Cardiac fibroblast (primary cell): ENCODE results near the gene FAAP100.

ENCODE experiments used
- DNase-seq, 2 donors: peaks; one replicate each; pipeline versions ENCODE4 v3.0.0 to v3.0.0-alpha.2; 2010; ENCODE audit warnings: low read depth in 2 of 2
- H3K4me3 ChIP-seq, 2 donors: replicated peaks in 1 of 2; 1 replicate in 1 of 2; 2 replicates in 1 of 2; pipeline ENCODE4 v1.5.1; 2011; ENCODE audit warnings: low read depth in 2 of 2, low read length in 2 of 2, mild to moderate bottlenecking in 2 of 2, moderate library complexity in 1 of 2
- TF ChIP-seq, protein P1 (sequence below): IDR thresholded peaks from one replicate; pipeline ENCODE4 v1.5.1; 2011; ENCODE audit warnings: low read depth, mild to moderate bottlenecking, low read length, inconsistent platforms

Gene FAAP100

GRCh38 chr17:81550285-81550684, 1.9 kb downstream of the FAAP100 start:
- TF ChIP-seq, protein P1, sequence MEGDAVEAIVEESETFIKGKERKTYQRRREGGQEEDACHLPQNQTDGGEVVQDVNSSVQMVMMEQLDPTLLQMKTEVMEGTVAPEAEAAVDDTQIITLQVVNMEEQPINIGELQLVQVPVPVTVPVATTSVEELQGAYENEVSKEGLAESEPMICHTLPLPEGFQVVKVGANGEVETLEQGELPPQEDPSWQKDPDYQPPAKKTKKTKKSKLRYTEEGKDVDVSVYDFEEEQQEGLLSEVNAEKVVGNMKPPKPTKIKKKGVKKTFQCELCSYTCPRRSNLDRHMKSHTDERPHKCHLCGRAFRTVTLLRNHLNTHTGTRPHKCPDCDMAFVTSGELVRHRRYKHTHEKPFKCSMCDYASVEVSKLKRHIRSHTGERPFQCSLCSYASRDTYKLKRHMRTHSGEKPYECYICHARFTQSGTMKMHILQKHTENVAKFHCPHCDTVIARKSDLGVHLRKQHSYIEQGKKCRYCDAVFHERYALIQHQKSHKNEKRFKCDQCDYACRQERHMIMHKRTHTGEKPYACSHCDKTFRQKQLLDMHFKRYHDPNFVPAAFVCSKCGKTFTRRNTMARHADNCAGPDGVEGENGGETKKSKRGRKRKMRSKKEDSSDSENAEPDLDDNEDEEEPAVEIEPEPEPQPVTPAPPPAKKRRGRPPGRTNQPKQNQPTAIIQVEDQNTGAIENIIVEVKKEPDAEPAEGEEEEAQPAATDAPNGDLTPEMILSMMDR, result no peak
- no peak for DNase-seq
- H3K4me3 ChIP-seq, result no peak overlapping the region

- DNase-seq, result no peak
- TF ChIP-seq, protein P1, result no peak
- no peak overlapping the region for H3K4me3 ChIP-seq
These were observed 2.3 kb downstream of the FAAP100 start for GRCh38 chr17:81549826-81550225.

DNA sequence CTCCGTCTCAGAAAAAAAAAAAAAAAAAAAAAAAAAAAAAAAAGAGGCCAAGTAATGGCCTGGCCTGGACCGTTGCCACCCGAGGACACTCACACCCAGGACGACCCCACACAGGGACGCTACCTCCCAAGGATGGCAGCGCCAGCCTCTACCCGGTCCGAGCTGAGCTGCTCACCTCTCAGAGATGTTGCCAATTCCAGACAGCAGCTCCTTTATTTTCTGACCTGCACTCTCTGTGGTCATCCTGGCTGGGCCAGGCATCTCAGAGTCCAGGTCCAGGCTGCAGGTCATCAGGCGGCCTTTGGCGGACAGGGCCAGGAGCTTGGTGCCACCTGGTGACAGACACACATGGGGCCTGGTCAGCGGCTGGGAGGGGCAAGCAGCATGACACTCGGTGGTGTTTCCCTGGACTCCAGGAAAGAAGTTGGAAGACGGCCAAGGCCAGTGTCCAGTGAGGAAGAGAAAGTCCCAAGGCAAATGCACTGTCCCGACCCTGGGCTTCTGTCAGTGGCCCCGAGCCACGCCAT, 3.1 kb downstream of the FAAP100 start:
- no peak for DNase-seq
- H3K4me3 ChIP-seq, result no peak overlapping the region
- TF ChIP-seq, protein P1, result no peak

DNA sequence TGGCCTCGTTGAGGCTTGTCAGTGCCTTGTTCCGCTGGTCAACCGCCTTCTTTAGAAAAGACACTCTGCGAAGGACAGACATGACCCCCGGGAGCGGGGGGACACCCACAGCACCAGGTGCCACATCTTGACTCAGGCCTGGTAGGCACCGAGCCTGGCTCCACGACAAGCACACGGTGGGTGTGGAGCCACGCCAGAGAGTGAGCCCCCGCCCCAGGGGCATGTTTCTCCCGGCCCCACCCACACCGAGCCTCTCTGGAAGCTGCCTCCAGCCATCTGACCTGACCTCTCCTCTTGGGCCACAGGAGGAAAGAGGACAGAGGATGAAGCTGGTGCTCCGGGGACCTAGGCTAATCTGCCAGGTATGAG, 4.6 kb downstream of the FAAP100 start:
- DNase-seq, result no peak
- TF ChIP-seq, protein P1, result no peak
- no peak overlapping the region for H3K4me3 ChIP-seq

DNA sequence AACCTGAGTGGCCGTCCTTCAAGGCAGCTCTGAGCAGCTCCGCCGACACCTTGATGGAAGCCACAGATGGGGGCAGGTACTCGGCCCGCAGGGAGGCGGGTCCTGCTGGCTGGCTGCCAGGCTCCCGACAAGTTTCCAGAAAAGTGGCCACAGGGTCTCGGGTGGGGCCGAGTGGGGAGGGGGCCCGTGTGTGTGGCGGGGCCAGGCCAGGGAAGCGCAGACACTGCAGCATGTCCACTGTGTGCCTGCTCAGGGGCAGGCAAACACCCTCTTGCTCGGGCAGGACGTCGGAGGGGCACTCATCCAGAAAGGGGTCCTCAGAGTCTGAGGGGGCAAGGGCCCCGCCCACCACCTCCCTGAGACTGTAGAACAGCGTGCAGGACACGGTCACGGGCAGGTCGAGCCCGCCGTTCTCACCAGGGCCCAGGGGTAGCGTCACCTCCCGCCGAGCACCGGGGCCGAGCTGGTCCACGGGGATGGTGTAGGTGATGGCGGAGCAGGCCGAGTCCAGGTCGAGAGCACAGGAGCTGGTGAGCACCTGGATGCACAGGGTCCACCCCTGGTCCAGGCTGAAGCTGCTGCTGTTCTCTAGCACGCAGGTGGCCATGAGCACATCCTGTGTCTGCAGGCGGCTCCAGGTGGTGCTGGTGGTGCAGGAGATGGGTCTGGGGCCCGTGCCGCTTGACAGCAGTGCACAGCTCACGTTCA, 5.1 kb downstream of the FAAP100 start:
- TF ChIP-seq, protein P1, result no peak
- DNase-seq, result no peak
- H3K4me3 ChIP-seq, result no peak overlapping the region

DNA sequence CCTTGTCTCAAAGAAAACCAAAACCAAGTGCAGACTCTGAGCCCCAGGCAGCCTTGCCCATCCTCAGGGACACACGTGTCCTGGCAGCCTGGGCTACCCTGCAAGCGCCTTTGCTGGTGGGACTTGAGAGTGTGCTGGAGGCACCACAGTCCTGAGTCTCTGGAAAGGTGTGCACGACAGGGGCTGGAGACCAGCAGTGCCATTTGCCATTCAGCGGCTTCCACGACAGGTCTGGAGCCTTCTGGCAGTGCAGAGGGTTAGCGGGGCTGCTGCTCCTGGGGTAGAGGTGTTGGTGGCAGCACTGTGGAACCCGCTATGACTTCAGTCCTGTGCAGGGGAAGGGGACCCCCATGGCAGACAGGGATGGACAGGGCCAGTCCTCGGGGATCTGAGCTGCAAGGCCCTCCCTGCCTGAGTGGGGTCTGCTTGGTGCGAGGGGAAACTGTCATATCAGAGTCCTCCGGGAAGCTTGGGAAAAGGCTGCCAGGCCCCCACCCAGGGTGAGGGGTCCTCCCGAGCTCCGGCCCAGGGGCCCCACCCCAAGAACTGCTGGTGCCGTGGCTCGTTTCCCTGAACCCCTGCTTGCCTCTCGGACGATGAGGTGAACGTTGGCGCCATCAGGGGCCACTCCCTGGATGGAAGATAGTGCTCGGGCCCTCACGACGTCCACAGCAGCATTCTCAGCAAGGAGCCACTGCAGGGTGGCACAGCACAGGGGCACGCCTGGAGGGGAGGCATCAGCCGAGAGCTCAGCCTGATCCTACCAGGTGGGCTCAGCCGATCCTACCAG, 6.8 kb downstream of the FAAP100 start:
- DNase-seq, result no peak
- TF ChIP-seq, protein P1, result no peak
- H3K4me3 ChIP-seq, result no peak overlapping the region
